Measurements from ENCODE around the gene TLR4.

TLR4 gene

GRCh38 chr9:117737721-117738226, 33.6 kb downstream of the TLR4 start:
- H3K4me3 ChIP-seq (ENCODE audit: low read depth, low read length), result no peak overlapping the region
- no peak for TF ChIP-seq CTCF (IDR thresholded peaks at IDR 0.05; ENCODE audit: insufficient read depth, low read depth, low read length, missing control alignments)
- DNase-seq (ENCODE audit: low read depth), result no peak

DNA sequence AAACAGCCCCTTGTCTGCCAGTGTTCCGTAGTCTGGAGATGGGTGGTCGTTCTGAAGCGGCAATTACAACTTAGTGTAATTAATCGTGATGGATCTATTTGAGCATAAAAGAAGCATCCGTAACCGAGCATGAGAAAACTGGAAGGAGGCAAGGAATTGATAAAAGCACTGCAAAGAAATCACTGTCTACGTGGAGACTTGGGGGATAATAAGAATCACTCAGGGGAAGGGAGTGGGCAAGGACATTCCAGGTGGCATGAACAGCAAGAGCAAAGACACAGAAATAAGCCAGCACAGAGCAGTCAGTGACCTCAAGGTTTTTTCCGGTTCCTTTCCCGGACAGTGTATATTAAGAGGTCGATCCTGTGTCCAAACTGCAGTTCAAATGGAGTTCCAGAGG, 35.0 kb downstream of the TLR4 start:
- no peak for DNase-seq (ENCODE audit: low read depth)
- H3K4me3 ChIP-seq (ENCODE audit: low read depth, low read length), result no peak overlapping the region
- no peak for TF ChIP-seq CTCF (IDR thresholded peaks at IDR 0.05; ENCODE audit: insufficient read depth, low read depth, low read length, missing control alignments)

GRCh38 chr9:117739624-117740347, 35.6 kb downstream of the TLR4 start:
- no peak for TF ChIP-seq CTCF (IDR thresholded peaks at IDR 0.05; ENCODE audit: insufficient read depth, low read depth, low read length, missing control alignments)
- peak; percentile 45 for DNase-seq (ENCODE audit: low read depth)
- no peak overlapping the region for H3K4me3 ChIP-seq (ENCODE audit: low read depth, low read length)

- no peak overlapping the region for H3K4me3 ChIP-seq (ENCODE audit: low read depth, low read length)
- no peak for TF ChIP-seq CTCF (IDR thresholded peaks at IDR 0.05; ENCODE audit: insufficient read depth, low read depth, low read length, missing control alignments)
- DNase-seq (ENCODE audit: low read depth), result no peak
These were observed 37.9 kb downstream of the TLR4 start for GRCh38 chr9:117742131-117742530.

DNA sequence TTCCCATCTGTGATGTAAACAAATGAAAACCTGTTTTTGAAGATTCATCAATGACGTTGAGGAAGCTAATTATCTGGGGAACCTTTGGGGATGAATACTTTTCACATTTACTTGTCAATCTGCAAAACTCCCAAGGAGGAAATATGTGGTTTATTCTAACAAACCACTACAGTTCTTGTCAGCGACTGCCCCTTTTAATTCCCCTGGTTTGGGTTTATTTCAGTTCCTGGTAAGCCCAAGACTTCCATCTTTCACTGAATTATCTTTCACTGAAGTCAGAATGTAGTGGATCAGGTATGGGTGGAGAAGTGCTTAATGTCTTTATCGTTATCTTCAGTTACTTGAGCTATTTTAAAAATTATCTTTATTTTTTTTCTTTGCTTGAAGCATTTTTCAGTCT, 40.2 kb downstream of the TLR4 start:
- DNase-seq (ENCODE audit: low read depth), result peak; percentile 9
- H3K4me3 ChIP-seq (ENCODE audit: low read depth, low read length), result no peak overlapping the region
- TF ChIP-seq CTCF (IDR thresholded peaks at IDR 0.05; ENCODE audit: insufficient read depth, low read depth, low read length, missing control alignments), result no peak

GRCh38 chr9:117744856-117745389, 40.7 kb downstream of the TLR4 start:
- no peak for TF ChIP-seq CTCF (IDR thresholded peaks at IDR 0.05; ENCODE audit: insufficient read depth, low read depth, low read length, missing control alignments)
- DNase-seq (ENCODE audit: low read depth), result peak; percentile 13
- H3K4me3 ChIP-seq (ENCODE audit: low read depth, low read length), result no peak overlapping the region
